Suppressor macrophage treated with lipopolysaccharide for 1 hour (primary cell): ENCODE data around the gene PER1.
A peak's percentile ranks its signal among the peaks of the same experiment; 100 is the strongest.

Source experiments
- DNase-seq, 3 donors: peaks; one replicate each; pipeline ENCODE4 v3.0.0-alpha.2; 2020 to 2022

PER1 gene

GRCh38 chr17:8151641-8152111 lies 528 bp downstream of the PER1 start:
- peak; percentile 80 to 88 (median 83) for DNase-seq

- DNase-seq: peak; percentile 79 to 90 (median 86)
Measured at GRCh38 chr17:8151120-8151640, 1.0 kb downstream of the PER1 start.

GRCh38 chr17:8150194-8151119 lies 1.7 kb downstream of the PER1 start:
- DNase-seq: no peak

GRCh38 chr17:8149419-8150193 lies 2.6 kb downstream of the PER1 start:
- no peak for DNase-seq

GRCh38 chr17:8148560-8148959 lies 3.6 kb downstream of the PER1 start:
- DNase-seq: no peak

GRCh38 chr17:8147805-8148404 lies 4.3 kb downstream of the PER1 start:
- no peak for DNase-seq

- DNase-seq: no peak
Measured at GRCh38 chr17:8147141-8147804, 4.9 kb downstream of the PER1 start.

- DNase-seq: no peak
Measured at GRCh38 chr17:8146381-8147140, 5.6 kb downstream of the PER1 start.

- DNase-seq: no peak
Measured at GRCh38 chr17:8145811-8146210, 6.4 kb downstream of the PER1 start.

GRCh38 chr17:8144401-8145231 lies 7.6 kb downstream of the PER1 start:
- DNase-seq: no peak

GRCh38 chr17:8143581-8144400 lies 8.4 kb downstream of the PER1 start:
- DNase-seq: no peak

GRCh38 chr17:8142887-8143580 lies 9.2 kb downstream of the PER1 start:
- DNase-seq: no peak

- DNase-seq: no peak
Measured at GRCh38 chr17:8142158-8142886, 9.9 kb downstream of the PER1 start.

GRCh38 chr17:8141741-8142140 lies 10.5 kb downstream of the PER1 start:
- no peak for DNase-seq

GRCh38 chr17:8141045-8141444 lies 11.2 kb downstream of the PER1 start:
- DNase-seq: no peak

- peak; percentile 23 to 33 (median 23) for DNase-seq
Measured at GRCh38 chr17:8140065-8141029, 11.9 kb downstream of the PER1 start.

- peak; percentile 96 to 98 (median 98) for DNase-seq
Measured at GRCh38 chr17:8138672-8139371, 13.4 kb downstream of the PER1 start.
